Ishikawa (cell line): ENCODE data around the gene ABCC6.

ENCODE experiments used
- CEBPB ChIP-seq: IDR thresholded peaks from 2 replicates; pipeline ENCODE4 v1.6.1; 2012
- EGR1 ChIP-seq: IDR thresholded peaks from 2 replicates; pipeline ENCODE4 v1.6.1; 2012
- EP300 ChIP-seq: IDR thresholded peaks from 2 replicates; pipeline ENCODE4 v1.6.1; 2012; ENCODE audit warnings: borderline replicate concordance
- FOXM1 ChIP-seq: IDR thresholded peaks from 2 replicates; pipeline ENCODE4 v1.6.1; 2012; ENCODE audit warnings: low read depth, borderline replicate concordance
- MAX ChIP-seq: IDR thresholded peaks from 2 replicates; pipeline ENCODE4 v1.6.1; 2012
- NFIC ChIP-seq: IDR thresholded peaks from 2 replicates; pipeline ENCODE4 v1.6.1; 2012
- REST ChIP-seq: IDR thresholded peaks from 2 replicates; pipeline ENCODE4 v1.6.1; 2012; ENCODE audit warnings: low read depth, mild to moderate bottlenecking
- TAF1 ChIP-seq: IDR thresholded peaks from 2 replicates; pipeline ENCODE4 v1.6.1; 2012; ENCODE audit warnings: low read depth, mild to moderate bottlenecking
- TCF12 ChIP-seq: IDR thresholded peaks from 2 replicates; pipeline ENCODE4 v1.6.1; 2012; ENCODE audit warnings: low read depth
- TEAD4 ChIP-seq: IDR thresholded peaks from 2 replicates; pipeline ENCODE4 v1.6.1; 2012
- YY1 ChIP-seq: IDR thresholded peaks from 2 replicates; pipeline ENCODE4 v1.6.1; 2012; ENCODE audit warnings: low read depth

- no peak for TF ChIP-seq CEBPB
- TF ChIP-seq TAF1, result no peak
- TF ChIP-seq EGR1, result no peak
- no peak for TF ChIP-seq REST
- TF ChIP-seq TCF12, result no peak
- TF ChIP-seq TEAD4, result no peak
- TF ChIP-seq EP300, result no peak
- TF ChIP-seq MAX, result no peak
- no peak for TF ChIP-seq NFIC
- no peak for TF ChIP-seq YY1
- TF ChIP-seq FOXM1, result no peak
Measured at GRCh38 chr16:16163109-16163508, 60.2 kb downstream of the ABCC6 start.
